Measurements from ENCODE around the gene PUM2.

PUM2 gene

GRCh38 chr2:20216130-20217025 is 134.3 kb downstream of the PUM2 start:
- FAIRE-seq (no peak), DNase-seq (ENCODE audit: insufficient read length, low spot score) (no peak)
- no peak for TF ChIP-seq CTCF (IDR thresholded peaks at IDR 0.05; ENCODE audit: insufficient read depth, missing control alignments)

- TF ChIP-seq CTCF (IDR thresholded peaks at IDR 0.05; ENCODE audit: insufficient read depth, missing control alignments): no peak
- DNase-seq (ENCODE audit: insufficient read length, low spot score): no peak
- FAIRE-seq: no peak
Measured at GRCh38 chr2:20215183-20216040, 135.2 kb downstream of the PUM2 start.

GRCh38 chr2:20214566-20215182 is 136.0 kb downstream of the PUM2 start:
- no peak for TF ChIP-seq CTCF (IDR thresholded peaks at IDR 0.05; ENCODE audit: insufficient read depth, missing control alignments)
- no peak for DNase-seq (ENCODE audit: insufficient read length, low spot score)
- no peak for FAIRE-seq

- no peak for TF ChIP-seq CTCF (IDR thresholded peaks at IDR 0.05; ENCODE audit: insufficient read depth, missing control alignments)
- FAIRE-seq (no peak), DNase-seq (ENCODE audit: insufficient read length, low spot score) (no peak)
Measured at GRCh38 chr2:20213651-20214565, 136.7 kb downstream of the PUM2 start.

- FAIRE-seq: no peak
- no peak for TF ChIP-seq CTCF (IDR thresholded peaks at IDR 0.05; ENCODE audit: insufficient read depth, missing control alignments)
- no peak for DNase-seq (ENCODE audit: insufficient read length, low spot score)
Measured at GRCh38 chr2:20212871-20213503, 137.7 kb downstream of the PUM2 start.

- DNase-seq (ENCODE audit: insufficient read length, low spot score) (no peak), FAIRE-seq (no peak)
- no peak for TF ChIP-seq CTCF (IDR thresholded peaks at IDR 0.05; ENCODE audit: insufficient read depth, missing control alignments)
Measured at GRCh38 chr2:20212459-20212870, 138.2 kb downstream of the PUM2 start.
